H1 (cell line): ENCODE data around the gene FMNL2. TPM values are rescaled to one million over a fixed set of nuclear protein-coding genes. Genes with fewer than 3 reads are reported as not detected.

Experiments used
- CTCF ChIA-PET: fragments of 300-600 bp; sonication (Branson Sonifier 250); formaldehyde crosslinking; loops from one replicate; lab custom pipeline; 2021; ENCODE audit not compliant: partially characterized antibody; lab: Charles Lee
- POLR2A ChIA-PET: fragments of 300-600 bp; sonication (Branson Sonifier 250); formaldehyde crosslinking; loops from one replicate; lab custom pipeline; 2021; ENCODE audit warnings: inconsistent platforms; ENCODE audit not compliant: partially characterized antibody; lab: Charles Lee
- DNase-seq, 2 experiments: peaks; one replicate each; pipeline versions ENCODE4 v3.0.0 to v3.0.0-alpha.2; 2010 to 2022; ENCODE audit warnings: low spot score in 2 of 2, low read depth in 1 of 2, mixed read lengths in 1 of 2
- FAIRE-seq: peaks from 2 replicates; lab custom pipeline; 2011; peaks lifted over from hg19 to GRCh38; lab: Jason Lieb, UNC
- H2AFZ ChIP-seq: 2 replicates; pipeline ENCODE4 v1.8.1; 2012; ENCODE audit warnings: low read length, inconsistent platforms
- H2AK5ac ChIP-seq: 2 replicates; pipeline ENCODE4 v1.6.1; 2013; ENCODE audit warnings: low read depth, low read length
- H2BK120ac ChIP-seq: replicated peaks from 2 replicates; pipeline ENCODE3; 2013; ENCODE audit warnings: low read depth, low read length, inconsistent platforms
- H2BK12ac ChIP-seq: 2 replicates; pipeline ENCODE4 v1.6.1; 2013; ENCODE audit warnings: low read depth, low read length
- H2BK15ac ChIP-seq: 2 replicates; pipeline ENCODE4 v1.6.1; 2013; ENCODE audit warnings: low read length
- H2BK20ac ChIP-seq: 2 replicates; pipeline ENCODE4 v1.6.1; 2013; ENCODE audit warnings: low read length
- H2BK5ac ChIP-seq: 2 replicates; pipeline ENCODE4 v1.6.1; 2013; ENCODE audit warnings: low read depth, low read length
- H3K14ac ChIP-seq: 2 replicates; pipeline ENCODE4 v1.6.1; 2013; ENCODE audit warnings: inconsistent platforms; ENCODE audit not compliant: insufficient read length
- H3K18ac ChIP-seq: 2 replicates; pipeline ENCODE4 v1.6.1; 2013; ENCODE audit warnings: low read length; ENCODE audit errors: extremely low read depth
- H3K23ac ChIP-seq: 2 replicates; pipeline ENCODE4 v1.6.1; 2013; ENCODE audit warnings: inconsistent platforms; ENCODE audit not compliant: insufficient read length
- H3K23me2 ChIP-seq: 2 replicates; pipeline ENCODE4 v1.6.1; 2013; ENCODE audit warnings: low read depth, low read length
- H3K27ac ChIP-seq: 2 replicates; pipeline ENCODE4 v1.6.1; 2011; ENCODE audit warnings: low read depth, low read length, inconsistent platforms
- H3K27me3 ChIP-seq, 4 experiments: replicated peaks in 1 of 4; 1 replicate in 1 of 4; 2 replicates in 3 of 4; pipeline versions ENCODE4 v1.6.1 to v1.8.1; 2011 to 2013; ENCODE audit warnings: low read length in 3 of 4, mild to moderate bottlenecking in 3 of 4, inconsistent platforms in 2 of 4, mixed read lengths in 2 of 4, moderate library complexity in 1 of 4; ENCODE audit not compliant: control insufficient read depth in 3 of 4, insufficient read depth in 3 of 4; ENCODE audit errors: extremely low read depth in 1 of 4
- H3K36me3 ChIP-seq, 4 experiments: 2 replicates each; pipeline versions ENCODE4 v1.6.1 to v1.8.1; 2011 to 2013; ENCODE audit warnings: mild to moderate bottlenecking in 4 of 4, low read length in 3 of 4, moderate library complexity in 2 of 4, control low read depth in 1 of 4, inconsistent platforms in 1 of 4; ENCODE audit not compliant: insufficient read depth in 4 of 4, control insufficient read depth in 2 of 4
- H3K4ac ChIP-seq: replicated peaks from 2 replicates; pipeline ENCODE3; 2013; ENCODE audit warnings: low read length, low read depth, mixed read lengths, inconsistent platforms; ENCODE audit not compliant: insufficient read length
- H3K4me1 ChIP-seq, 4 experiments: replicated peaks in 1 of 4; 1 replicate in 1 of 4; 2 replicates in 3 of 4; pipeline versions ENCODE4 v1.6.1 to v1.8.1; 2011 to 2013; ENCODE audit warnings: low read length in 3 of 4, inconsistent platforms in 2 of 4, mixed read lengths in 1 of 4; ENCODE audit not compliant: insufficient read depth in 4 of 4, control insufficient read depth in 3 of 4
- H3K4me2 ChIP-seq, 2 experiments: 2 replicates each; pipeline versions ENCODE4 v1.6.1 to v1.8.1; 2011 to 2013; ENCODE audit warnings: low read depth in 2 of 2, low read length in 2 of 2, control low read depth in 1 of 2, inconsistent platforms in 1 of 2, mild to moderate bottlenecking in 1 of 2; ENCODE audit not compliant: insufficient read depth in 1 of 2
- H3K4me3 ChIP-seq, 4 experiments: fragments of 200-600, 300-600 bp in 1 of 4; sonication (generic), shearing (Covaris generic), sonication (Bioruptor Twin) in 1 of 4; 2 replicates each; pipeline versions ENCODE4 v1.5.1 to v1.8.1; 2011 to 2016; ENCODE audit warnings: low read length in 4 of 4, low read depth in 3 of 4, control low read depth in 2 of 4, inconsistent platforms in 2 of 4, mild to moderate bottlenecking in 2 of 4, mixed read lengths in 1 of 4, moderate library complexity in 1 of 4; ENCODE audit not compliant: insufficient read depth in 2 of 4; ENCODE audit errors: extremely low read depth in 1 of 4
- H3K56ac ChIP-seq: replicated peaks from 2 replicates; pipeline ENCODE3; 2013; ENCODE audit warnings: low read depth, mild to moderate bottlenecking, mixed read lengths, low read length, inconsistent platforms; ENCODE audit not compliant: insufficient read length
- H3K79me1 ChIP-seq: 2 replicates; pipeline ENCODE4 v1.6.1; 2013; ENCODE audit warnings: low read depth, low read length, control low read depth
- H3K79me2 ChIP-seq, 2 experiments: 2 replicates each; pipeline versions ENCODE4 v1.6.1 to v1.8.1; 2012 to 2013; ENCODE audit warnings: low read length in 2 of 2, mild to moderate bottlenecking in 2 of 2, inconsistent platforms in 1 of 2; ENCODE audit not compliant: insufficient read depth in 2 of 2, control insufficient read depth in 1 of 2
- H3K9ac ChIP-seq, 4 experiments: replicated peaks in 1 of 4; 1 replicate in 1 of 4; 2 replicates in 3 of 4; pipeline versions ENCODE4 v1.6.1 to v1.8.1; 2011 to 2013; ENCODE audit warnings: low read depth in 3 of 4, low read length in 3 of 4, control low read depth in 2 of 4, mild to moderate bottlenecking in 2 of 4, moderate library complexity in 2 of 4, inconsistent platforms in 1 of 4; ENCODE audit errors: extremely low read depth in 1 of 4
- H3K9me3 ChIP-seq, 2 experiments: 2 replicates each; pipeline versions ENCODE4 v1.6.1 to v1.8.1; 2012 to 2013; ENCODE audit warnings: mild to moderate bottlenecking in 2 of 2, moderate library complexity in 2 of 2, control low read depth in 1 of 2, inconsistent platforms in 1 of 2, low read depth in 1 of 2, low read length in 1 of 2, mixed read lengths in 1 of 2; ENCODE audit not compliant: insufficient read depth in 2 of 2
- H4K20me1 ChIP-seq, 2 experiments: replicated peaks in 1 of 2; 2 replicates each; pipeline versions ENCODE3 to v1.8.1; 2011 to 2013; ENCODE audit warnings: inconsistent platforms in 2 of 2, low read length in 2 of 2, mild to moderate bottlenecking in 1 of 2; ENCODE audit not compliant: insufficient read depth in 2 of 2, control insufficient read depth in 1 of 2
- H4K5ac ChIP-seq: 2 replicates; pipeline ENCODE4 v1.6.1; 2013; ENCODE audit warnings: low read length, low read depth, mixed read lengths, inconsistent platforms; ENCODE audit not compliant: insufficient read length
- H4K8ac ChIP-seq: 2 replicates; pipeline ENCODE4 v1.8.0; 2013; ENCODE audit warnings: mild to moderate bottlenecking, moderate library complexity, low read length, inconsistent platforms; ENCODE audit not compliant: insufficient read depth; ENCODE audit errors: extremely low read depth
- H4K91ac ChIP-seq: replicated peaks from 2 replicates; pipeline ENCODE3; 2013; ENCODE audit warnings: low read length, mixed read lengths, inconsistent platforms; ENCODE audit not compliant: insufficient read length
- CBX8 ChIP-seq: fragments of 300-800, 300-1000 bp; sonication (generic); IDR thresholded peaks from 2 replicates; pipeline ENCODE4 v1.7.1; 2016; ENCODE audit warnings: low read depth, low read length, borderline replicate concordance
- GTF2F1 ChIP-seq: IDR thresholded peaks from 2 replicates; pipeline ENCODE4 v1.6.1; 2012; ENCODE audit warnings: low read depth, low read length, improper control_type of control experiment, borderline replicate concordance
- RXRA ChIP-seq: IDR thresholded peaks from 2 replicates; pipeline ENCODE4 v1.6.1; 2011; ENCODE audit warnings: low read depth, mild to moderate bottlenecking, low read length, moderate library complexity; ENCODE audit not compliant: insufficient read depth
- TCF12 ChIP-seq: IDR thresholded peaks from 2 replicates; pipeline ENCODE4 v1.6.1; 2011; ENCODE audit warnings: low read depth, mild to moderate bottlenecking, low read length
- USF2 ChIP-seq: IDR thresholded peaks from 2 replicates; pipeline ENCODE4 v1.6.1; 2011; ENCODE audit warnings: low read length, improper control_type of control experiment
- ZNF274 ChIP-seq: IDR thresholded peaks from 2 replicates; pipeline ENCODE4 v1.7.0; 2012; ENCODE audit warnings: low read length, borderline replicate concordance; ENCODE audit errors: extremely low read depth
- WGBS, 2 experiments: shearing (Covaris generic) in 1 of 2; methylation state at CpG; one replicate each; pipeline versions ENCODE4 v1.1.6 to v1.1.7; 2013 to 2015; ENCODE audit warnings: low lambda C conversion rate in 2 of 2, mixed read lengths in 2 of 2, inconsistent platforms in 1 of 2, low coverage in 1 of 2, missing lambda C conversion rate in 1 of 2; ENCODE audit not compliant: insufficient replicate concordance in 2 of 2, insufficient coverage in 1 of 2, insufficient read length in 1 of 2; ENCODE audit errors: extremely low coverage in 1 of 2, missing lambda C conversion rate in 1 of 2; 5-methylcytosine and 5-hydroxymethylcytosine counted together
- polyA plus RNA-seq, 7 experiments: library from polyadenylated mRNA; depleted of rRNA in 3 of 7; stranded (reverse) in 5 of 7; unstranded in 2 of 7; fragments of >200 nt in 5 of 7; fragments of 200-250 nt in 2 of 7; gene quantifications; 1 replicate in 5 of 7; 2 replicates in 1 of 7; 4 replicates in 1 of 7; pipeline versions ENCODE4 v1.2.1 to v1.2.3, GENCODE V29; 2011 to 2013; ENCODE audit warnings: missing spikeins in 2 of 7, mixed read lengths in 2 of 7
- total RNA-seq: library from RNA; stranded (reverse); fragmentation: NEBNext Ultra II Directional; extraction: Animal tissue kit (Norgen Biotek cat#: 25700); gene quantifications from 2 replicates; pipeline ENCODE4 v1.2.1, GENCODE V29; 2021

FMNL2 gene
- total and polyA plus RNA-seq, 2 of the 8 experiments (the other 6 are each of a cell fraction or from before 2014, with no cell fraction given) = 15.5 to 45.1 TPM

GRCh38 chr2:152420363-152420762 is 85.4 kb downstream of the FMNL2 start:
- no peak overlapping the region for H3K23ac ChIP-seq
- H2BK120ac ChIP-seq = no peak overlapping the region
- no peak overlapping the region for H2BK15ac ChIP-seq
- no peak overlapping the region for H3K4me3 ChIP-seq
- no peak overlapping the region for H3K4ac ChIP-seq
- no peaks in the 10 kb centered on the region for H3K9me3 ChIP-seq
- H3K79me2 ChIP-seq = peaks cover 0 to 78% of the 10 kb centered on the region in 2 experiments; a peak in 3 of 4 replicates
- DNase-seq (no peak), FAIRE-seq (no peak)
- H3K79me1 ChIP-seq = peaks cover 2% of the 10 kb centered on the region; the same call in 1 of the 2 replicates
- H3K14ac ChIP-seq = no peak overlapping the region
- no peak overlapping the region for H2BK20ac ChIP-seq
- H3K27me3 ChIP-seq = no peaks in the 10 kb centered on the region
- no peak overlapping the region for H2BK5ac ChIP-seq
- H2AK5ac ChIP-seq = no peak overlapping the region
- CTCF ChIA-PET = interaction anchor here (0.9 to 1.3 kb wide), 4 partner anchors 15 to 136 kb away, joined by 3 to 4 read pairs (median 3); no protein-coding TSS in a partner anchor
- H3K23me2 ChIP-seq = no peaks in the 10 kb centered on the region
- H4K20me1 ChIP-seq = peaks cover 3 to 5% of the 10 kb centered on the region in 2 experiments
- H4K8ac ChIP-seq = no peak overlapping the region
- H3K4me1 ChIP-seq = peaks cover 0 to 16% (median 8%) of the 10 kb centered on the region in 4 experiments; a peak in 3 of 7 replicates
- H3K27ac ChIP-seq = no peak overlapping the region
- no peaks in the 10 kb centered on the region for H3K36me3 ChIP-seq
- no peak overlapping the region for H3K4me2 ChIP-seq
- no peak overlapping the region for H2AFZ ChIP-seq
- H3K18ac ChIP-seq = no peak overlapping the region
- H2BK12ac ChIP-seq = no peak overlapping the region
- H3K9ac ChIP-seq = peak overlapping the region in 1 of 4 experiments; percentile 13; a peak in 1 of 7 replicates
- no peak overlapping the region for H4K91ac ChIP-seq
- POLR2A ChIA-PET = interaction anchor here (1.0 kb wide), 1 partner anchor 32 kb away, joined by 3 read pairs; no protein-coding TSS in a partner anchor
- WGBS, 2 experiments = 94% methylated on average over 3 of the region's 3 CpGs; no CpG with 5 or more reads in 1 of the 2 experiments
- H4K5ac ChIP-seq = no peak overlapping the region
- no peak overlapping the region for H3K56ac ChIP-seq
- TF ChIP-seq USF2 (no peak), RXRA (no peak), ZNF274 (no peak), TCF12 (no peak), GTF2F1 (no peak), CBX8 (no peak)
